Type B pancreatic cell (in vitro differentiated cells): ENCODE measurements around the gene CYTH1. TPM values are rescaled to one million over a fixed set of nuclear protein-coding genes. Genes with fewer than 3 reads are reported as not detected.

Experiments used
- DNase-seq: peaks from one replicate; pipeline ENCODE4 v3.0.0; 2021; ENCODE audit warnings: mixed read lengths; ENCODE audit not compliant: unreplicated experiment; ENCODE audit errors: extremely low spot score
- H3K27ac Mint-ChIP-seq: 2 replicates; pipeline ENCODE4 v1.8.0; 2021; ENCODE audit warnings: mild to moderate bottlenecking, mixed read lengths
- H3K27me3 Mint-ChIP-seq: 2 replicates; pipeline ENCODE4 v1.8.0; 2021; ENCODE audit warnings: mixed read lengths
- H3K36me3 Mint-ChIP-seq: 2 replicates; pipeline ENCODE4 v1.8.0; 2021; ENCODE audit warnings: mixed read lengths
- H3K4me1 Mint-ChIP-seq: one replicate; pipeline ENCODE4 v1.8.0; 2021; ENCODE audit warnings: mixed read lengths; ENCODE audit not compliant: unreplicated experiment
- H3K4me3 Mint-ChIP-seq: 2 replicates; pipeline ENCODE4 v1.8.0; 2021; ENCODE audit warnings: mild to moderate bottlenecking, mixed read lengths
- H3K9me3 Mint-ChIP-seq: 2 replicates; pipeline ENCODE4 v1.8.0; 2021; ENCODE audit warnings: mixed read lengths
- total RNA-seq: library from RNA; stranded (reverse); gene quantifications from 2 replicates; pipeline ENCODE4 v1.2.1, GENCODE V29; 2021; ENCODE audit warnings: low replicate concordance
- TF ChIP-seq, protein P1 (sequence below): fragments of 200-600 bp; sonication (generic); conservative IDR thresholded peaks from 2 replicates; pipeline ENCODE4 v1.5.0; 2021; ENCODE audit warnings: antibody characterized with exemption, mild to moderate bottlenecking

The CYTH1 gene
- total RNA-seq, 1 donor from 2014 or later = 30.3 TPM

DNA sequence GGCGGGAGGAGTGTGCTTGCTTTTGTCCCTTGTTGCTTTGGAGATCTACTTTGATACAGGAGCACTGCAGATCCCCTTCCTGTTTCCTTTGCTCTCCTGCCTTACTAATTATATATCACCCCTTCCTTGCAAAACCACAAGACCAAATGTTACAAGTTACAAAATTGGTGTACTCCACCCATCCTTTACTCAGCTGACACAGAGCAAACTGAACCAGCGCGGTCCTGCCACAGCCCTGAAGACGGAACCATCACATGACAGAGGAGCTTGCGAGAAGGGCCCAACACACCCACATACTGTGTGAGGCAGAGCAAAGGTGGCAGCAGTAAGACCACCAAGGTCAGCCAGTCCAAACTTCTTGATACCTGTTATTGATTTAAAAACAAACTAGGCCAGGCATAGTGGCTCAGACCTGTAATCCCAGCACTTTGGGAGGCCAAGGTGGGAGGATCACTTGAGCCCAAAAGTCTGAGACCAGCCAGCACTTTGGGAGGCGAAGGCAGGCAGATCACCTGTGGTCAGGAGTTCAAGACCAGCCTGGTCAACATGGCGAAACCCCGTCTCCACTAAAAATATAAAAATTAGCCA lies 33.2 kb downstream of the CYTH1 start:
- Mint-ChIP-seq H3K4me1 (peaks cover 43% of the 10 kb centered on the region), H3K36me3 (peaks cover 3% of the 10 kb centered on the region), H3K27ac (peak overlapping the region; percentile 8), H3K27me3 (no peaks in the 10 kb centered on the region), H3K9me3 (no peaks in the 10 kb centered on the region), H3K4me3 (no peak overlapping the region)
- TF ChIP-seq, protein P1, sequence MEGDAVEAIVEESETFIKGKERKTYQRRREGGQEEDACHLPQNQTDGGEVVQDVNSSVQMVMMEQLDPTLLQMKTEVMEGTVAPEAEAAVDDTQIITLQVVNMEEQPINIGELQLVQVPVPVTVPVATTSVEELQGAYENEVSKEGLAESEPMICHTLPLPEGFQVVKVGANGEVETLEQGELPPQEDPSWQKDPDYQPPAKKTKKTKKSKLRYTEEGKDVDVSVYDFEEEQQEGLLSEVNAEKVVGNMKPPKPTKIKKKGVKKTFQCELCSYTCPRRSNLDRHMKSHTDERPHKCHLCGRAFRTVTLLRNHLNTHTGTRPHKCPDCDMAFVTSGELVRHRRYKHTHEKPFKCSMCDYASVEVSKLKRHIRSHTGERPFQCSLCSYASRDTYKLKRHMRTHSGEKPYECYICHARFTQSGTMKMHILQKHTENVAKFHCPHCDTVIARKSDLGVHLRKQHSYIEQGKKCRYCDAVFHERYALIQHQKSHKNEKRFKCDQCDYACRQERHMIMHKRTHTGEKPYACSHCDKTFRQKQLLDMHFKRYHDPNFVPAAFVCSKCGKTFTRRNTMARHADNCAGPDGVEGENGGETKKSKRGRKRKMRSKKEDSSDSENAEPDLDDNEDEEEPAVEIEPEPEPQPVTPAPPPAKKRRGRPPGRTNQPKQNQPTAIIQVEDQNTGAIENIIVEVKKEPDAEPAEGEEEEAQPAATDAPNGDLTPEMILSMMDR = no peak
- no peak for DNase-seq

DNA sequence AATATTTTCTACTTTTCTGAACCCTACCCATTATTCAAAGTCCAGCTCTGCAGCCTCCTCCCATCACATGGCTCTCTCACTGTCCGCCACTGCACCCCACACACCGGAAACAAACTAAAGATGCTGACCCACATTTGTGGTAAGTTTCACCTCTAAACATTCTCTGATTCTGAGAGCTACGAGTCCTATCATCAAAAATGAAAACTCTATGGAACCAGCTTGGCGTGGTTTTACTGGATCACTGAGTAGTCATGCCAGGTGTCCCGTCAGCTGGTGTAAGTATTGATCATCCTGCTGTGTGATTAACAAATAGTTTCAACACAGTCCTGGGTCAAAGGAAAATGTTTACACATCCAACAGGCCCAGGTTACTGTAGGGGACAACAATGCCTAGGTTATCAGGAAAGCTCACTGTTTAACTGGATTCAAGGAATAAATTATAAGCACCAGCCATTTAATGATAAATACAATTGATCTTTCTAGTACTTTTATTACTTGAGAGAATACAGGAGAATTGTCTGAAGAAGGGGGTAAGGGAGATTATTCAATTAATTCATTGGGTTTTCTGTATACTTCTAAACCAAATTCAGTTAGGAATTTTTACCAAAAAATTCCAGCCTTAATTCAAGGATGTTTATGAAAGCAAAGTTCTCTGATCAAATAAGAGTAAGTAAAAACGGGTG lies 33.9 kb downstream of the CYTH1 start:
- no peak for DNase-seq
- peaks cover 43% of the 10 kb centered on the region for H3K4me1 Mint-ChIP-seq
- peaks cover 5% of the 10 kb centered on the region for H3K36me3 Mint-ChIP-seq
- no peaks in the 10 kb centered on the region for H3K9me3 Mint-ChIP-seq
- no peak overlapping the region for H3K4me3 Mint-ChIP-seq
- peak overlapping the region; percentile 12 for H3K27ac Mint-ChIP-seq
- no peaks in the 10 kb centered on the region for H3K27me3 Mint-ChIP-seq
- TF ChIP-seq, protein P1 = no peak

DNA sequence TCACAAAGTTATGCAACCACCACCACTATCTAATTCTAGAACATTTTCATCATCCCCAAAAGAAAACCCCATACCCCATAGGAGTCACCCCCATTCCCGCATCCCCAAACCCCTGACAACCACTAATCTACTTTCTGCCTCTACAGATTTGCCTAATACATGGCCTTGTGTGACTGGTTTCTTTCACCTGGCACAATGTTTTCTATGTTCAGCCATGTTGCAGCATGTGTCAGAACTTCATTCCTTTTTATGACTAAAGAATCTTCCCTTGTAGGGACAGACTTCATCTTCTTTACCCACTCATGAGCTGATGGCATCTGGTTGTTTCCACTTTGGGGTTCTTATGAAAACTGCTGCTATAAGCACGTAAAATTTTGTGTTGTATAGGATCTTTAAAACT lies 34.6 kb downstream of the CYTH1 start:
- peaks cover 43% of the 10 kb centered on the region for H3K4me1 Mint-ChIP-seq
- H3K36me3 Mint-ChIP-seq = peaks cover 9% of the 10 kb centered on the region
- no peak for DNase-seq
- peak overlapping the region; percentile 42 for H3K27ac Mint-ChIP-seq
- TF ChIP-seq, protein P1 = no peak
- H3K27me3 Mint-ChIP-seq = no peaks in the 10 kb centered on the region
- H3K4me3 Mint-ChIP-seq = no peak overlapping the region
- no peaks in the 10 kb centered on the region for H3K9me3 Mint-ChIP-seq

DNA sequence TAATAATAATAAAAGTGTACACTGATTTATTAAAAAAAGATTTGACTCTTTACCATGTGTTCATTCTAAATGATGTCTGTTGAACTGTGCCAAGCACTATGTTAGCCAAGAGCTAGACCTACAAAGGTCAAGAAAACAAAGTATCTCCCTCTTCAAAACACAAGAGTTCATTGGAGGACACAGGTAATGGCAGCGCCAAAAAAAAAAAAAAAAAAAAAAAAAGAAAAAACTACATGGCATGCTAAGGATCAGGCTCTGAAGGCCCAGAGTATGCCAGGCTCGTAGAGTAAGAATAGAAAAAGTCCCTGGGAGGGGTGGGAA lies 35.2 kb downstream of the CYTH1 start:
- peaks cover 42% of the 10 kb centered on the region for H3K4me1 Mint-ChIP-seq
- no peak for DNase-seq
- H3K36me3 Mint-ChIP-seq = peaks cover 9% of the 10 kb centered on the region
- no peaks in the 10 kb centered on the region for H3K9me3 Mint-ChIP-seq
- H3K27me3 Mint-ChIP-seq = no peaks in the 10 kb centered on the region
- TF ChIP-seq, protein P1 = no peak
- H3K27ac Mint-ChIP-seq = peak overlapping the region; percentile 42
- no peak overlapping the region for H3K4me3 Mint-ChIP-seq

DNA sequence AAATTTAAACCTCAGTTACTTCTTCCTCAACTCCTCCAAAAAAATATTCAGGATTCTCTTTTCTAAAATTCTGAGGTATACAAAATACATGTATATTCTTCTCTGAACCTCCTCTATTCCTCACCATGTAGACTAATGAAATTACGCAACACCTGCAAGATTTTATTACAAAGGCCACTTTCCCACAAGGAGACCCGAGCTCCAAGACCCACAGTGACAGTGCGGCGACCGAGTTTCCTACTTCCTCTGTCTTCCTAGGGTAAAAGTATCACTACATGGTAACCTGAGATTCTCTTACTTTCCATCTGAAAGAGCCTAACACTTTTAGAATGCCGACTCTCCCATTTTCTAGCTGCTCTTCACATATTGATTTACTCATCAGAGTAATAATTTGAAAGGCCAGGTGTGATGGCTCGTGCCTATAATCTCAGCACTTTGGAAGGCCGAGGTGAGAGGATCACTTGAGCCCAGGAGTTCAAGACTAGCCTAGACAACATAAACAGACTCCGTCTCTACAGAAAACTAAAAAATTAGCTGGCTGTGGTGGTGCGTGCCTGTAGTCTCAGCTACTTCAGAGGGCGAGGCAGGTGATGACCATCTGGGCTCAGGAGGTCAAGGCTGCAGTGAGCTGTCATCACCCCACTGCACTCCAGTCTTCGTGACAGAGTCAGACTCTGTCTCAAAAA lies 35.7 kb downstream of the CYTH1 start:
- no peak overlapping the region for H3K4me3 Mint-ChIP-seq
- H3K4me1 Mint-ChIP-seq = peaks cover 45% of the 10 kb centered on the region
- DNase-seq = no peak
- TF ChIP-seq, protein P1 = no peak
- peaks cover 9% of the 10 kb centered on the region for H3K36me3 Mint-ChIP-seq
- H3K27ac Mint-ChIP-seq = no peak overlapping the region
- H3K27me3 Mint-ChIP-seq = no peaks in the 10 kb centered on the region
- no peaks in the 10 kb centered on the region for H3K9me3 Mint-ChIP-seq
